Measurements from ENCODE around the gene CCL17. TPM values are rescaled to one million over a fixed set of nuclear protein-coding genes. Genes with fewer than 3 reads are reported as not detected.

Gene CCL17
- total RNA-seq, 3 donors from 2014 or later (not counting 1 experiment from before 2014, with no cell fraction given): not detected

DNA sequence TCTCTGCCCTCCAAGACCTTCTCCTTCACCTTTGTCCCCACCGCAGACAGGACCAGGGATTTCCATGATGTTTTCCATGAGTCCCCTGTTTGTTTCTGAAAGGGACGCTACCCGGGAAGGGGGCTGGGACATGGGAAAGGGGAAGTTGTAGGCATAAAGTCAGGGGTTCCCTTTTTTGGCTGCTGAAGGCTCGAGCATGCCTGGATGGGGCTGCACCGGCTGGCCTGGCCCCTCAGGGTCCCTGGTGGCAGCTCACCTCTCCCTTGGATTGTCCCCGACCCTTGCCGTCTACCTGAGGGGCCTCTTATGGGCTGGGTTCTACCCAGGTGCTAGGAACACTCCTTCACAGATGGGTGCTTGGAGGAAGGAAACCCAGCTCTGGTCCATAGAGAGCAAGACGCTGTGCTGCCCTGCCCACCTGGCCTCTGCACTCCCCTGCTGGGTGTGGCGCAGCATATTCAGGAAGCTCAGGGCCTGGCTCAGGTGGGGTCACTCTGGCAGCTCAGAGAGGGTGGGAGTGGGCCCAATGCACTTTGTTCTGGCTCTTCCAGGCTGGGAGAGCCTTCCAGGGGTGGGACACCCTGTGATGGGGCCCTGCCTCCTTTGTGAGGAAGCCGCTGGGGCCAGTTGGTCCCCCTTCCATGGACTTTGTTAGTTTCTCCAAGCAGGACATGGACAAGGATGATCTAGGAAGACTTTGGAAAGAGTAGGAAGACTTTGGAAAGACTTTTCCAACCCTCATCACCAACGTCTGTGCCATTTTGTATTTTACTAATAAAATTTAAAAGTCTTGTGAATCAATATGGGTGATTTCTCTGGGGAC is 20.1 kb upstream of the CCL17 start:
- 25% methylated on average over 10 of the region's 11 CpGs for WGBS (ENCODE audit: insufficient coverage)
- Histone ChIP-seq H3K4me3 (ENCODE audit: low read length) (no peak overlapping the region), H3K27me3 (ENCODE audit: control insufficient read depth, insufficient read depth, low read length) (no peaks in the 10 kb centered on the region), H3K4me1 (ENCODE audit: control insufficient read depth, insufficient read depth, low read length) (peaks cover 11% of the 10 kb centered on the region), H3K9me3 (ENCODE audit: control insufficient read depth, insufficient read depth, low read length) (no peaks in the 10 kb centered on the region), H3K36me3 (ENCODE audit: control insufficient read depth, insufficient read depth, low read length) (no peaks in the 10 kb centered on the region), H3K27ac (ENCODE audit: low read length) (no peak overlapping the region)
- H3K9me3 Mint-ChIP-seq: no peaks in the 10 kb centered on the region
- no peaks in the 10 kb centered on the region for H3K4me1 Mint-ChIP-seq
- intact Hi-C loops (cut with micrococcal nuclease): no loop called here
- TF ChIP-seq, protein P1, sequence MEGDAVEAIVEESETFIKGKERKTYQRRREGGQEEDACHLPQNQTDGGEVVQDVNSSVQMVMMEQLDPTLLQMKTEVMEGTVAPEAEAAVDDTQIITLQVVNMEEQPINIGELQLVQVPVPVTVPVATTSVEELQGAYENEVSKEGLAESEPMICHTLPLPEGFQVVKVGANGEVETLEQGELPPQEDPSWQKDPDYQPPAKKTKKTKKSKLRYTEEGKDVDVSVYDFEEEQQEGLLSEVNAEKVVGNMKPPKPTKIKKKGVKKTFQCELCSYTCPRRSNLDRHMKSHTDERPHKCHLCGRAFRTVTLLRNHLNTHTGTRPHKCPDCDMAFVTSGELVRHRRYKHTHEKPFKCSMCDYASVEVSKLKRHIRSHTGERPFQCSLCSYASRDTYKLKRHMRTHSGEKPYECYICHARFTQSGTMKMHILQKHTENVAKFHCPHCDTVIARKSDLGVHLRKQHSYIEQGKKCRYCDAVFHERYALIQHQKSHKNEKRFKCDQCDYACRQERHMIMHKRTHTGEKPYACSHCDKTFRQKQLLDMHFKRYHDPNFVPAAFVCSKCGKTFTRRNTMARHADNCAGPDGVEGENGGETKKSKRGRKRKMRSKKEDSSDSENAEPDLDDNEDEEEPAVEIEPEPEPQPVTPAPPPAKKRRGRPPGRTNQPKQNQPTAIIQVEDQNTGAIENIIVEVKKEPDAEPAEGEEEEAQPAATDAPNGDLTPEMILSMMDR (IDR thresholded peaks at IDR 0.05): no peak
- H3K36me3 Mint-ChIP-seq: no peaks in the 10 kb centered on the region
- no peak overlapping the region for H3K4me3 Mint-ChIP-seq
- no peak overlapping the region for H3K27ac Mint-ChIP-seq
- H3K27me3 Mint-ChIP-seq (ENCODE audit: low read depth in 2 of 2): no peaks in the 10 kb centered on the region
- DNase-seq (no peak), ATAC-seq (no peak)

DNA sequence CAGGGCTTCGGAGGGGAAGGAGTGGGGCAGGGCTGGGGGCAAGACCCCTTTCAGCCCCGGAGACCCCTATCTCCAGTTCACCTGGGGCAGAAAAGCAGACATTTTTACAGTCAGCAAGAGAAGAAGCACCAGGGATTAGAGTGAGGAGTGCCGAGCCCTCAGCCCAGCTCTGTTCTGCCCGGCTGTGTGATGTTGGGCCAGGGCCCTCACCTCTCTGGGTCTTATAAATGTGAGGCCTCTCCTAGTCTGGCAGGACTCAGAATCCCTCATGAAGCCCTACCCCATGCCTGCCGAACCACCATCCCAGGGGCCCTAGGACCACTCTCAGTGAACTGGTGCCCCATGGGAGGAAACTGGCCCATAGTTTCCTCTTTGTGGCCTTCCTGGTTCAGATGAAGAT is 19.5 kb upstream of the CCL17 start:
- 85% methylated on average over 5 of the region's 5 CpGs for WGBS (ENCODE audit: insufficient coverage)
- Mint-ChIP-seq H3K27ac (no peak overlapping the region), H3K4me1 (no peaks in the 10 kb centered on the region), H3K9me3 (no peaks in the 10 kb centered on the region), H3K36me3 (no peaks in the 10 kb centered on the region), H3K4me3 (no peak overlapping the region), H3K27me3 (ENCODE audit: low read depth in 2 of 2) (no peaks in the 10 kb centered on the region)
- Histone ChIP-seq H3K27ac (ENCODE audit: low read length) (no peak overlapping the region), H3K27me3 (ENCODE audit: control insufficient read depth, insufficient read depth, low read length) (no peaks in the 10 kb centered on the region), H3K4me3 (ENCODE audit: low read length) (no peak overlapping the region), H3K9me3 (ENCODE audit: control insufficient read depth, insufficient read depth, low read length) (no peaks in the 10 kb centered on the region), H3K4me1 (ENCODE audit: control insufficient read depth, insufficient read depth, low read length) (peaks cover 11% of the 10 kb centered on the region), H3K36me3 (ENCODE audit: control insufficient read depth, insufficient read depth, low read length) (no peaks in the 10 kb centered on the region)
- TF ChIP-seq, protein P1 (IDR thresholded peaks at IDR 0.05): no peak
- intact Hi-C loops (cut with micrococcal nuclease): no loop called here
- ATAC-seq (no peak), DNase-seq (no peak)

DNA sequence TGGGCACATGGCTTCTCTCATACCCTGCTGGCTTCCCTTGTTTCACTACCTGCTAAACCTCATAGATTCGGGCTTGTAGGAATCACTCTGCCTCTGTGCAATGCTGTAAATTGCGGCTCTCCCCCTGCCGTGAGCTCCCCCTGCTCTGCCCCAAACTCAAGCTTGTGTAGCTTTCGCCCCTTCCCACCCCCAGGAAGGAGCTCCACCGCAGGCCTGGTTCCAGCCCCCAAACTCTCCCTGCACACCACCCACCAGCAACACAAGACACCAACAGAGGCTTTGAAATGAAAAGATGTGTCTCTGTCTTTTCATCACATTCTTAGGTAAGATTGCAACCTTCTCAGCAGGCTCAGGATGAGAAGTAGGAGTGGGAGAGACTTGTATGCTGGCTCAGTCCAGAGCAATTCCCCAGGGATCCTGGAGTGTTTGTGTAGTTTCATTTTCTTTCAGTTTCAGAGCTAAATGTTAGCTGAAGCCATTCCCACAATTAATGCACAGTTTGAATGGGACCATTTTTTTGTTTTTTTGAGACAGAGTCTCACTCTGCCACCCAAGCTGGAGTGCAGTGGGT is 18.1 kb upstream of the CCL17 start:
- no peak overlapping the region for H3K27ac ChIP-seq (ENCODE audit: low read length)
- WGBS (ENCODE audit: insufficient coverage): 83% methylated on average over 5 of the region's 5 CpGs
- no peak overlapping the region for H3K27ac Mint-ChIP-seq
- no peaks in the 10 kb centered on the region for H3K9me3 Mint-ChIP-seq
- no peaks in the 10 kb centered on the region for H3K27me3 Mint-ChIP-seq (ENCODE audit: low read depth in 2 of 2)
- TF ChIP-seq, protein P1 (IDR thresholded peaks at IDR 0.05): no peak
- DNase-seq (no peak), ATAC-seq (no peak)
- no peaks in the 10 kb centered on the region for H3K36me3 Mint-ChIP-seq
- intact Hi-C loops (cut with micrococcal nuclease): no loop called here
- no peaks in the 10 kb centered on the region for H3K27me3 ChIP-seq (ENCODE audit: control insufficient read depth, insufficient read depth, low read length)
- H3K9me3 ChIP-seq (ENCODE audit: control insufficient read depth, insufficient read depth, low read length): no peaks in the 10 kb centered on the region
- H3K4me3 ChIP-seq (ENCODE audit: low read length): no peak overlapping the region
- no peaks in the 10 kb centered on the region for H3K4me1 Mint-ChIP-seq
- H3K36me3 ChIP-seq (ENCODE audit: control insufficient read depth, insufficient read depth, low read length): no peaks in the 10 kb centered on the region
- H3K4me1 ChIP-seq (ENCODE audit: control insufficient read depth, insufficient read depth, low read length): peaks cover 11% of the 10 kb centered on the region
- no peak overlapping the region for H3K4me3 Mint-ChIP-seq
